ENCODE measurements around the gene SYTL2. TPM values are rescaled to one million over a fixed set of nuclear protein-coding genes. Genes with fewer than 3 reads are reported as not detected.

SYTL2 gene
- total RNA-seq, 3 donors from 2014 or later (not counting 1 experiment from before 2014, with no cell fraction given) = 116 to 237 (median 143) TPM

- DNase-seq (no peak), ATAC-seq (no peak)
- H3K27me3 Mint-ChIP-seq (ENCODE audit: low read depth in 2 of 2) = peaks cover 2 to 7% of the 10 kb centered on the region in 2 donors
- H3K27me3 ChIP-seq (ENCODE audit: control insufficient read depth, insufficient read depth, low read length) = no peaks in the 10 kb centered on the region
- intact Hi-C loops (cut with micrococcal nuclease) = no loop called here
- no peaks in the 10 kb centered on the region for H3K36me3 Mint-ChIP-seq
- no peaks in the 10 kb centered on the region for H3K36me3 ChIP-seq (ENCODE audit: control insufficient read depth, insufficient read depth, low read length)
- H3K4me3 ChIP-seq (ENCODE audit: low read length) = no peak overlapping the region
- peaks cover 3% of the 10 kb centered on the region for H3K4me1 ChIP-seq (ENCODE audit: control insufficient read depth, insufficient read depth, low read length)
- WGBS (ENCODE audit: insufficient coverage) = no CpG with 5 or more reads among the region's 1 CpG
- TF ChIP-seq CTCF (IDR thresholded peaks at IDR 0.05) = no peak
- peaks cover 23 to 27% of the 10 kb centered on the region in 2 donors for H3K4me1 Mint-ChIP-seq
- H3K9me3 ChIP-seq (ENCODE audit: control insufficient read depth, insufficient read depth, low read length) = no peaks in the 10 kb centered on the region
- H3K27ac Mint-ChIP-seq = no peak overlapping the region
- no peak overlapping the region for H3K4me3 Mint-ChIP-seq
- H3K9me3 Mint-ChIP-seq = no peaks in the 10 kb centered on the region
- no peak overlapping the region for H3K27ac ChIP-seq (ENCODE audit: low read length)
Measured at GRCh38 chr11:85668157-85668556, 142.8 kb downstream of the SYTL2 start.

GRCh38 chr11:85666687-85667086, 144.3 kb downstream of the SYTL2 start:
- 95% methylated on average over 2 of the region's 3 CpGs for WGBS (ENCODE audit: insufficient coverage)
- Histone ChIP-seq H3K4me3 (ENCODE audit: low read length) (no peak overlapping the region), H3K27ac (ENCODE audit: low read length) (no peak overlapping the region), H3K9me3 (ENCODE audit: control insufficient read depth, insufficient read depth, low read length) (no peaks in the 10 kb centered on the region), H3K4me1 (ENCODE audit: control insufficient read depth, insufficient read depth, low read length) (peaks cover 11% of the 10 kb centered on the region), H3K36me3 (ENCODE audit: control insufficient read depth, insufficient read depth, low read length) (no peaks in the 10 kb centered on the region), H3K27me3 (ENCODE audit: control insufficient read depth, insufficient read depth, low read length) (no peaks in the 10 kb centered on the region)
- H3K4me1 Mint-ChIP-seq = peaks cover 32 to 37% of the 10 kb centered on the region in 2 donors
- no peak for DNase-seq
- ATAC-seq = no peak
- no peaks in the 10 kb centered on the region for H3K36me3 Mint-ChIP-seq
- peaks cover 0 to 2% of the 10 kb centered on the region in 2 donors for H3K27me3 Mint-ChIP-seq (ENCODE audit: low read depth in 2 of 2)
- H3K27ac Mint-ChIP-seq = peak overlapping the region; percentile 98
- intact Hi-C loops (cut with micrococcal nuclease) = no loop called here
- no peak for TF ChIP-seq CTCF (IDR thresholded peaks at IDR 0.05)
- no peaks in the 10 kb centered on the region for H3K9me3 Mint-ChIP-seq
- H3K4me3 Mint-ChIP-seq = no peak overlapping the region

GRCh38 chr11:85665733-85666132, 145.2 kb downstream of the SYTL2 start:
- Histone ChIP-seq H3K27ac (ENCODE audit: low read length) (peak overlapping the region; percentile 100), H3K36me3 (ENCODE audit: control insufficient read depth, insufficient read depth, low read length) (peaks cover 6% of the 10 kb centered on the region), H3K9me3 (ENCODE audit: control insufficient read depth, insufficient read depth, low read length) (no peaks in the 10 kb centered on the region), H3K27me3 (ENCODE audit: control insufficient read depth, insufficient read depth, low read length) (no peaks in the 10 kb centered on the region), H3K4me1 (ENCODE audit: control insufficient read depth, insufficient read depth, low read length) (peaks cover 11% of the 10 kb centered on the region), H3K4me3 (ENCODE audit: low read length) (no peak overlapping the region)
- H3K36me3 Mint-ChIP-seq = no peaks in the 10 kb centered on the region
- H3K27ac Mint-ChIP-seq = peak overlapping the region; percentile 98
- H3K4me3 Mint-ChIP-seq = peak overlapping the region; percentile 98
- H3K27me3 Mint-ChIP-seq (ENCODE audit: low read depth in 2 of 2) = no peaks in the 10 kb centered on the region
- no peak for TF ChIP-seq CTCF (IDR thresholded peaks at IDR 0.05)
- no peaks in the 10 kb centered on the region for H3K9me3 Mint-ChIP-seq
- intact Hi-C loops (cut with micrococcal nuclease) = loop anchor here (2.0 kb wide), 1 partner anchor 87 kb away; no protein-coding TSS in a partner anchor
- H3K4me1 Mint-ChIP-seq = peaks cover 41 to 46% of the 10 kb centered on the region in 2 donors
- ATAC-seq = no peak
- WGBS (ENCODE audit: insufficient coverage) = 70% methylated on average over 5 of the region's 5 CpGs
- DNase-seq = peak in 1 of 2 donors; percentile 20
